Retinal pigment epithelial cell (primary cell): ENCODE measurements around the gene EWSR1.

Source experiments
- DNase-seq: peaks from one replicate; pipeline ENCODE4 v3.0.0-alpha.2; 2010; ENCODE audit warnings: low read depth
- H3K4me3 ChIP-seq: 2 replicates; pipeline ENCODE4 v1.5.1; 2011; ENCODE audit warnings: mild to moderate bottlenecking, low read length, control low read depth, moderate library complexity
- CTCF ChIP-seq: conservative IDR thresholded peaks from 2 replicates; pipeline ENCODE4 v1.5.1; 2011; ENCODE audit warnings: low read depth, low read length, control low read depth, inconsistent platforms

EWSR1 gene

GRCh38 chr22:29311464-29312217 is 43.6 kb downstream of the EWSR1 start:
- no peak overlapping the region for H3K4me3 ChIP-seq
- no peak for DNase-seq
- TF ChIP-seq CTCF, result no peak

GRCh38 chr22:29312218-29313125 is 44.4 kb downstream of the EWSR1 start:
- no peak overlapping the region for H3K4me3 ChIP-seq
- no peak for TF ChIP-seq CTCF
- DNase-seq, result no peak

- TF ChIP-seq CTCF, result peak; percentile 73
- DNase-seq, result no peak
- no peak overlapping the region for H3K4me3 ChIP-seq
Measured at GRCh38 chr22:29313126-29313575, 45.1 kb downstream of the EWSR1 start.

GRCh38 chr22:29313576-29314466 is 45.8 kb downstream of the EWSR1 start:
- no peak overlapping the region for H3K4me3 ChIP-seq
- DNase-seq, result no peak
- no peak for TF ChIP-seq CTCF

- no peak for DNase-seq
- TF ChIP-seq CTCF, result no peak
- no peak overlapping the region for H3K4me3 ChIP-seq
Measured at GRCh38 chr22:29314537-29315285, 46.6 kb downstream of the EWSR1 start.
